MM.1S (cell line): Measurements from ENCODE around the gene LRRC15.

Experiments
- DNase-seq: peaks from one replicate; pipeline ENCODE4 v3.0.0-alpha.2; 2015
- H2AFZ ChIP-seq: fragments of 300-600 bp; sonication (generic); 2 replicates; pipeline ENCODE4 v1.6.0; 2016; ENCODE audit warnings: antibody characterized with exemption, low read length
- H3F3A ChIP-seq: fragments of 300-600 bp; sonication (generic); 2 replicates; pipeline ENCODE4 v1.6.1; 2016; ENCODE audit warnings: mild to moderate bottlenecking, antibody characterized with exemption, low read length, moderate library complexity, mixed read lengths; ENCODE audit not compliant: insufficient read depth
- H3K27ac ChIP-seq: fragments of 300-600 bp; sonication (generic); 2 replicates; pipeline ENCODE4 v1.5.1; 2016; ENCODE audit warnings: mild to moderate bottlenecking, low read length
- H3K27me3 ChIP-seq: fragments of 300-600 bp; sonication (generic); replicated peaks from 2 replicates; pipeline ENCODE4 v1.6.0; 2016; ENCODE audit warnings: low read length; ENCODE audit not compliant: insufficient read depth
- H3K36me3 ChIP-seq: fragments of 300-600 bp; sonication (generic); replicated peaks from 2 replicates; pipeline ENCODE4 v1.6.1; 2016; ENCODE audit warnings: mild to moderate bottlenecking, low read length, mixed read lengths; ENCODE audit not compliant: insufficient read depth
- H3K4me1 ChIP-seq: fragments of 300-600 bp; sonication (generic); 2 replicates; pipeline ENCODE4 v1.6.1; 2016; ENCODE audit warnings: low read length, mixed read lengths
- H3K4me2 ChIP-seq: fragments of 300-600 bp; sonication (generic); 2 replicates; pipeline ENCODE4 v1.6.0; 2016; ENCODE audit warnings: low read depth, low read length
- H3K4me3 ChIP-seq: fragments of 300-600 bp; sonication (generic); 2 replicates; pipeline ENCODE4 v1.5.1; 2016; ENCODE audit warnings: low read length, mixed read lengths
- H3K79me2 ChIP-seq: fragments of 300-600 bp; sonication (generic); 2 replicates; pipeline ENCODE4 v1.6.1; 2016; ENCODE audit warnings: mixed run types, low read length, mixed read lengths
- H3K9ac ChIP-seq: fragments of 300-600 bp; sonication (generic); 2 replicates; pipeline ENCODE4 v1.6.1; 2016; ENCODE audit warnings: low read length, mixed read lengths
- H3K9me2 ChIP-seq: fragments of 300-600 bp; sonication (generic); replicated peaks from 2 replicates; pipeline ENCODE4 v1.6.1; 2016; ENCODE audit warnings: mild to moderate bottlenecking, low read length, mixed read lengths; ENCODE audit not compliant: insufficient read depth
- H3K9me3 ChIP-seq: fragments of 300-600 bp; sonication (generic); replicated peaks from 2 replicates; pipeline ENCODE4 v1.6.1; 2016; ENCODE audit warnings: mild to moderate bottlenecking, low read length, mixed read lengths; ENCODE audit not compliant: insufficient read depth
- H4K20me1 ChIP-seq: fragments of 300-600 bp; sonication (generic); 2 replicates; pipeline ENCODE4 v1.6.1; 2016; ENCODE audit warnings: mild to moderate bottlenecking, low read length, moderate library complexity, mixed read lengths; ENCODE audit not compliant: insufficient read depth
- CTCF ChIP-seq: fragments of 300-600 bp; sonication (generic); IDR thresholded peaks from 2 replicates; pipeline ENCODE4 v1.5.1; 2016; ENCODE audit warnings: antibody characterized with exemption, low read length, mixed read lengths
- EZH2 ChIP-seq: fragments of 300-600 bp; sonication (generic); optimal IDR thresholded peaks from 2 replicates; pipeline ENCODE3; 2017; ENCODE audit warnings: low read depth, mild to moderate bottlenecking, antibody characterized with exemption, low read length, mixed read lengths
- EZH2phosphoT487 ChIP-seq: fragments of 300-600 bp; sonication (generic); IDR thresholded peaks from 2 replicates; pipeline ENCODE4 v1.6.1; 2018; ENCODE audit warnings: antibody characterized with exemption, low read length

Gene LRRC15

GRCh38 chr3:194384156-194384555 lies 14.6 kb upstream of the LRRC15 start:
- TF ChIP-seq EZH2phosphoT487 (no peak), EZH2 (no peak), CTCF (no peak)
- Histone ChIP-seq H3K9me3 (no peaks in the 10 kb centered on the region), H3K4me2 (no peak overlapping the region), H3K4me1 (no peaks in the 10 kb centered on the region), H3F3A (no peaks in the 10 kb centered on the region), H3K27ac (no peak overlapping the region), H3K36me3 (no peaks in the 10 kb centered on the region), H3K4me3 (no peak overlapping the region), H3K79me2 (no peaks in the 10 kb centered on the region), H3K9ac (no peak overlapping the region), H3K9me2 (no peaks in the 10 kb centered on the region), H4K20me1 (no peaks in the 10 kb centered on the region), H2AFZ (no peak overlapping the region), H3K27me3 (peaks cover 45% of the 10 kb centered on the region)
- DNase-seq: no peak

- Histone ChIP-seq H3K4me1 (no peaks in the 10 kb centered on the region), H3K9ac (no peak overlapping the region), H4K20me1 (no peaks in the 10 kb centered on the region), H3K36me3 (no peaks in the 10 kb centered on the region), H3F3A (no peaks in the 10 kb centered on the region), H3K4me2 (no peak overlapping the region), H3K9me2 (no peaks in the 10 kb centered on the region), H3K9me3 (no peaks in the 10 kb centered on the region), H3K4me3 (no peak overlapping the region), H2AFZ (no peak overlapping the region), H3K27ac (no peak overlapping the region), H3K27me3 (peaks cover 45% of the 10 kb centered on the region), H3K79me2 (no peaks in the 10 kb centered on the region)
- DNase-seq: no peak
- TF ChIP-seq EZH2: no peak
- TF ChIP-seq EZH2phosphoT487: no peak
- no peak for TF ChIP-seq CTCF
Measured at GRCh38 chr3:194383276-194383940, 13.9 kb upstream of the LRRC15 start.

GRCh38 chr3:194382892-194383223 lies 13.3 kb upstream of the LRRC15 start:
- no peaks in the 10 kb centered on the region for H3K9me3 ChIP-seq
- TF ChIP-seq EZH2phosphoT487 (no peak), CTCF (no peak), EZH2 (no peak)
- H3K9ac ChIP-seq: no peak overlapping the region
- H3K4me3 ChIP-seq: no peak overlapping the region
- no peaks in the 10 kb centered on the region for H3F3A ChIP-seq
- H2AFZ ChIP-seq: no peak overlapping the region
- no peak overlapping the region for H3K4me2 ChIP-seq
- no peaks in the 10 kb centered on the region for H3K4me1 ChIP-seq
- peaks cover 45% of the 10 kb centered on the region for H3K27me3 ChIP-seq
- no peaks in the 10 kb centered on the region for H3K9me2 ChIP-seq
- no peaks in the 10 kb centered on the region for H3K79me2 ChIP-seq
- H3K27ac ChIP-seq: no peak overlapping the region
- no peaks in the 10 kb centered on the region for H3K36me3 ChIP-seq
- H4K20me1 ChIP-seq: no peaks in the 10 kb centered on the region
- no peak for DNase-seq
